GM18951 (cell line): Measurements from ENCODE around the gene HIP1.
A peak's percentile ranks its signal among the peaks of the same experiment; 100 is the strongest.

Source experiments
- POLR2A ChIP-seq: IDR thresholded peaks from 4 replicates; pipeline ENCODE4 v1.6.1; 2011; ENCODE audit warnings: mild to moderate bottlenecking; ENCODE audit not compliant: insufficient read length, insufficient read depth; ENCODE audit errors: extremely low read depth
- in situ Hi-C: fragments of 300-500 bp; cut with MboI; formaldehyde crosslinking; loops from one replicate; pipeline ENCODE4 v1.12.0; 2022; ENCODE audit warnings: low sequenced_read_pairs, mixed read lengths, inconsistent platforms; ENCODE audit not compliant: unreplicated experiment

HIP1 gene

GRCh38 chr7:75757860-75758259 is 19.1 kb upstream of the HIP1 start:
- in situ Hi-C loops = loop anchor here (25.0 kb wide), 1 partner anchor 321 kb away; no protein-coding TSS in a partner anchor
- no peak for TF ChIP-seq POLR2A

GRCh38 chr7:75756991-75757676 is 18.4 kb upstream of the HIP1 start:
- no peak for TF ChIP-seq POLR2A
- in situ Hi-C loops = loop anchor here (25.0 kb wide), 1 partner anchor 320 kb away; no protein-coding TSS in a partner anchor

GRCh38 chr7:75756206-75756990 is 17.7 kb upstream of the HIP1 start:
- no peak for TF ChIP-seq POLR2A
- in situ Hi-C loops = loop anchor here (25.0 kb wide), 1 partner anchor 319 kb away; no protein-coding TSS in a partner anchor

- TF ChIP-seq POLR2A = no peak
- in situ Hi-C loops = no loop called here
These were observed 4.7 kb upstream of the HIP1 start for GRCh38 chr7:75743455-75743859.

- in situ Hi-C loops = no loop called here
- TF ChIP-seq POLR2A = no peak
These were observed 2.2 kb upstream of the HIP1 start for GRCh38 chr7:75740846-75741497.

GRCh38 chr7:75739796-75740672 is 1.3 kb upstream of the HIP1 start:
- no peak for TF ChIP-seq POLR2A
- in situ Hi-C loops = no loop called here

GRCh38 chr7:75738975-75739795 is 444 bp upstream of the HIP1 start:
- peak; percentile 56 for TF ChIP-seq POLR2A
- in situ Hi-C loops = no loop called here

GRCh38 chr7:75737856-75738603 is 711 bp downstream of the HIP1 start:
- in situ Hi-C loops = no loop called here
- no peak for TF ChIP-seq POLR2A

GRCh38 chr7:75735581-75736350 is 3.0 kb downstream of the HIP1 start:
- TF ChIP-seq POLR2A = no peak
- in situ Hi-C loops = no loop called here

- TF ChIP-seq POLR2A = no peak
- in situ Hi-C loops = no loop called here
These were observed 3.9 kb downstream of the HIP1 start for GRCh38 chr7:75734586-75735458.
